Hepatocyte (in vitro differentiated cells): ENCODE data around the gene GALNT14. TPM values are rescaled to one million over a fixed set of nuclear protein-coding genes. Genes with fewer than 3 reads are reported as not detected.

ENCODE experiments used
- DNase-seq: peaks from one replicate; pipeline ENCODE4 v3.0.0-alpha.2; 2016; ENCODE audit warnings: low spot score
- H2AFZ ChIP-seq: fragments of 200-600 bp; sonication (generic); 2 replicates; pipeline ENCODE4 v1.6.0; 2016; ENCODE audit warnings: antibody characterized with exemption, mild to moderate bottlenecking
- H3K27ac ChIP-seq: fragments of 200-600 bp; sonication (generic); 2 replicates; pipeline ENCODE4 v1.5.1; 2016; ENCODE audit warnings: mild to moderate bottlenecking
- H3K27me3 ChIP-seq: fragments of 200-600 bp; sonication (generic); 2 replicates; pipeline ENCODE4 v1.6.1; 2016
- H3K36me3 ChIP-seq: fragments of 200-600 bp; sonication (generic); replicated peaks from 2 replicates; pipeline ENCODE4 v1.5.1; 2016; ENCODE audit warnings: low read depth; ENCODE audit not compliant: insufficient read depth
- H3K4me1 ChIP-seq: fragments of 200-600 bp; sonication (generic); 2 replicates; pipeline ENCODE4 v1.5.1; 2016; ENCODE audit warnings: mild to moderate bottlenecking, moderate library complexity; ENCODE audit not compliant: insufficient read depth
- H3K4me2 ChIP-seq: fragments of 200-600 bp; sonication (generic); 2 replicates; pipeline ENCODE4 v1.6.0; 2016
- H3K4me3 ChIP-seq: fragments of 200-600 bp; sonication (generic); 2 replicates; pipeline ENCODE4 v1.5.1; 2016; ENCODE audit warnings: mild to moderate bottlenecking
- H3K79me2 ChIP-seq: fragments of 200-600 bp; sonication (generic); 2 replicates; pipeline ENCODE4 v1.6.0; 2017; ENCODE audit warnings: mild to moderate bottlenecking
- H3K9me2 ChIP-seq: fragments of 200-600 bp; sonication (generic); replicated peaks from 2 replicates; pipeline ENCODE4 v1.6.0; 2017; ENCODE audit warnings: mild to moderate bottlenecking; ENCODE audit not compliant: insufficient read depth
- H3K9me3 ChIP-seq: fragments of 200-600 bp; sonication (generic); 2 replicates; pipeline ENCODE4 v1.5.1; 2016; ENCODE audit warnings: low read depth, mild to moderate bottlenecking
- H4K20me1 ChIP-seq: fragments of 200-600 bp; sonication (generic); 2 replicates; pipeline ENCODE4 v1.6.0; 2016; ENCODE audit warnings: mild to moderate bottlenecking; ENCODE audit not compliant: insufficient read depth, poor library complexity, severe bottlenecking
- EZH2 ChIP-seq: fragments of 200-600 bp; sonication (generic); IDR thresholded peaks from 2 replicates; pipeline ENCODE4 v1.6.1; 2016; ENCODE audit warnings: antibody characterized with exemption, mild to moderate bottlenecking, borderline replicate concordance
- EZH2phosphoT487 ChIP-seq: fragments of 200-600 bp; sonication (generic); IDR thresholded peaks from one replicate; pipeline ENCODE4 v1.6.1; 2018; ENCODE audit warnings: antibody characterized with exemption, mild to moderate bottlenecking, low read depth, moderate library complexity; ENCODE audit not compliant: unreplicated experiment, severe bottlenecking
- WGBS: methylation state at CpG from one replicate; pipeline ENCODE4 v1.1.6; 2016; ENCODE audit warnings: low lambda C conversion rate; ENCODE audit errors: missing lambda C conversion rate; 5-methylcytosine and 5-hydroxymethylcytosine counted together
- polyA plus RNA-seq: library from polyadenylated mRNA; unstranded; fragments of >200 nt; fragmentation: Nextera tagmentation; extraction: Ambion mirVana; gene quantifications from 2 replicates; pipeline ENCODE4 v1.2.1, GENCODE V29; 2016
- total RNA-seq: library from RNA; depleted of rRNA; stranded (reverse); fragments of >200 nt; gene quantifications from 2 replicates; pipeline ENCODE4 v1.2.3, GENCODE V29; 2014
- TF ChIP-seq, protein P1 (sequence below): fragments of 200-600 bp; sonication (generic); IDR thresholded peaks from 2 replicates; pipeline ENCODE4 v1.5.1; 2016; ENCODE audit warnings: antibody characterized with exemption, mild to moderate bottlenecking; ENCODE audit not compliant: poor library complexity

Gene GALNT14
- total and polyA plus RNA-seq, 2 experiments from 2014 or later, result 2.2 to 2.9 TPM

- Histone ChIP-seq H3K4me1 (no peaks in the 10 kb centered on the region), H3K4me3 (no peak overlapping the region), H4K20me1 (no peaks in the 10 kb centered on the region), H2AFZ (no peak overlapping the region), H3K36me3 (no peaks in the 10 kb centered on the region), H3K79me2 (no peaks in the 10 kb centered on the region), H3K9me2 (no peaks in the 10 kb centered on the region), H3K9me3 (no peaks in the 10 kb centered on the region), H3K4me2 (no peak overlapping the region), H3K27me3 (peaks cover 27% of the 10 kb centered on the region), H3K27ac (no peak overlapping the region)
- no peak for TF ChIP-seq EZH2
- TF ChIP-seq, protein P1, sequence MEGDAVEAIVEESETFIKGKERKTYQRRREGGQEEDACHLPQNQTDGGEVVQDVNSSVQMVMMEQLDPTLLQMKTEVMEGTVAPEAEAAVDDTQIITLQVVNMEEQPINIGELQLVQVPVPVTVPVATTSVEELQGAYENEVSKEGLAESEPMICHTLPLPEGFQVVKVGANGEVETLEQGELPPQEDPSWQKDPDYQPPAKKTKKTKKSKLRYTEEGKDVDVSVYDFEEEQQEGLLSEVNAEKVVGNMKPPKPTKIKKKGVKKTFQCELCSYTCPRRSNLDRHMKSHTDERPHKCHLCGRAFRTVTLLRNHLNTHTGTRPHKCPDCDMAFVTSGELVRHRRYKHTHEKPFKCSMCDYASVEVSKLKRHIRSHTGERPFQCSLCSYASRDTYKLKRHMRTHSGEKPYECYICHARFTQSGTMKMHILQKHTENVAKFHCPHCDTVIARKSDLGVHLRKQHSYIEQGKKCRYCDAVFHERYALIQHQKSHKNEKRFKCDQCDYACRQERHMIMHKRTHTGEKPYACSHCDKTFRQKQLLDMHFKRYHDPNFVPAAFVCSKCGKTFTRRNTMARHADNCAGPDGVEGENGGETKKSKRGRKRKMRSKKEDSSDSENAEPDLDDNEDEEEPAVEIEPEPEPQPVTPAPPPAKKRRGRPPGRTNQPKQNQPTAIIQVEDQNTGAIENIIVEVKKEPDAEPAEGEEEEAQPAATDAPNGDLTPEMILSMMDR, result no peak
- TF ChIP-seq EZH2phosphoT487, result no peak
- DNase-seq, result peak; percentile 20
- WGBS, result 64% methylated on average over 2 of the region's 2 CpGs
Observed at GRCh38 chr2:30936977-30937376, 201.3 kb downstream of the GALNT14 start.

- 72% methylated on average over 8 of the region's 8 CpGs for WGBS
- peaks cover 15% of the 10 kb centered on the region for H3K27me3 ChIP-seq
- TF ChIP-seq EZH2 (no peak), EZH2phosphoT487 (no peak)
- TF ChIP-seq, protein P1, result no peak
- no peaks in the 10 kb centered on the region for H3K9me2 ChIP-seq
- H2AFZ ChIP-seq, result no peak overlapping the region
- H3K4me3 ChIP-seq, result no peak overlapping the region
- H3K4me2 ChIP-seq, result no peak overlapping the region
- DNase-seq, result no peak
- H3K36me3 ChIP-seq, result no peaks in the 10 kb centered on the region
- H3K4me1 ChIP-seq, result no peaks in the 10 kb centered on the region
- H4K20me1 ChIP-seq, result no peaks in the 10 kb centered on the region
- no peaks in the 10 kb centered on the region for H3K9me3 ChIP-seq
- H3K27ac ChIP-seq, result no peak overlapping the region
- no peaks in the 10 kb centered on the region for H3K79me2 ChIP-seq
Observed at GRCh38 chr2:30935795-30936194, 202.4 kb downstream of the GALNT14 start.

DNA sequence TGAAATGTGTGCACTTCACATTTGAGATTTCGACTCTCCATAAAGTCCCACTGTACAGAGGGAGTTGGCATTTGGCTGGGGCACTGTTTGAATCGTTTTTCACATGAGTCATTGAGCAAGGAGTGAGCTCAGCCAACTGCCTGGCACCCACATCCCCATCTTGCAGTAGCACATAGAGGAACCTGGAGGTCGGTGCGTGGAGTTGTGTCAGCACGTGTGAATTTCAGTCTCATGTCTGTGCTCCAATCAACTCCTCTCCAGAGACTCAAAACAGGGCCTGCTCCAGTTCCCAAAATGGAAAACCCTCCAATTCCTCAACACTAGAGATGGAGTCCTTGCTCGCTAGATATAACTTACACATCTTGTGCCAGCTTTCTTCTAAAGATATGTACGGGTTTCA is 204.2 kb downstream of the GALNT14 start:
- Histone ChIP-seq H3K27me3 (peaks cover 7% of the 10 kb centered on the region), H3K79me2 (no peaks in the 10 kb centered on the region)
- WGBS, result 89% methylated on average over 7 of the region's 7 CpGs

More for the DNA sequence above, 204.2 kb downstream of the GALNT14 start:
- no peaks in the 10 kb centered on the region for H3K36me3 ChIP-seq
- no peak overlapping the region for H3K27ac ChIP-seq
- no peaks in the 10 kb centered on the region for H3K4me1 ChIP-seq
- TF ChIP-seq EZH2phosphoT487 (no peak), EZH2 (no peak)
- TF ChIP-seq, protein P1, result no peak
- no peak overlapping the region for H3K4me3 ChIP-seq
- no peak overlapping the region for H2AFZ ChIP-seq
- no peak overlapping the region for H3K4me2 ChIP-seq
- no peaks in the 10 kb centered on the region for H4K20me1 ChIP-seq
- no peaks in the 10 kb centered on the region for H3K9me2 ChIP-seq
- no peak for DNase-seq
- no peaks in the 10 kb centered on the region for H3K9me3 ChIP-seq
